Endothelial cell of umbilical vein (primary cell): Measurements from ENCODE around the gene PIGO.

Experiments
- CTCF ChIP-seq, 2 donors: IDR thresholded peaks; 1 replicate in 1 of 2; 2 replicates in 1 of 2; pipeline ENCODE4 v1.5.1; 2011; ENCODE audit warnings: low read length in 2 of 2, mild to moderate bottlenecking in 2 of 2, moderate library complexity in 2 of 2, control low read depth in 1 of 2, inconsistent platforms in 1 of 2, low read depth in 1 of 2; ENCODE audit not compliant: insufficient read depth in 1 of 2; ENCODE audit errors: extremely low read depth in 1 of 2
- JUN ChIP-seq: IDR thresholded peaks from 2 replicates; pipeline ENCODE4 v1.6.1; 2011; ENCODE audit warnings: borderline replicate concordance, low read depth; ENCODE audit not compliant: insufficient read length, insufficient read depth

DNA sequence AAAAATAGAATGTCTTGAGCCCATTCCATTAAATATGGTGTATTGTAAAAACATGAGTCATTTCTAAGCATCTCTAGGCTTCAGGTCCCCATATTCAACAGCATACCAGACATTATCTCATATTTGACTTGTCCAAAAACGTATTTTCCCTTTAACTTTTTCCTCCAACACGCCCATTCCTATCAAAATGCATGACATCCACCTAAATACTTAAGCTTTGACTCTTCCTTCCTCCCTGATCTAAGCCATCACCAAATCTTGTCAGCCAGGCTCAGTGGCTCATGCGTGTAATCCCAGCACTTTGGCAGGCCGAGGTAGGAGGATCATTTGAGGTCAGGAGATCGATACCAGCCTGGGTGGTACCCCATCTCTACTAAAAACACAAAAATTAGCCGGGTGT lies 47.9 kb downstream of the PIGO start:
- TF ChIP-seq JUN (no peak), CTCF (IDR thresholded peaks at IDR 0.05; ENCODE audit: extremely low read depth in 1 of 2, insufficient read depth in 1 of 2, low read depth in 1 of 2, low read length in 2 of 2) (no peak)
